HEK293T (cell line): Measurements from ENCODE around the gene APEX1.

ENCODE experiments used
- ARNT ChIP-seq: fragments of 450-650 bp; IDR thresholded peaks from 2 replicates; pipeline ENCODE4 v1.6.1; 2017; ENCODE audit warnings: mild to moderate bottlenecking
- ELF4 ChIP-seq: fragments of 450-650 bp; IDR thresholded peaks from 2 replicates; pipeline ENCODE4 v1.6.1; 2017; ENCODE audit warnings: antibody characterized with exemption
- FOXM1 ChIP-seq: fragments of 450-650 bp; IDR thresholded peaks from 2 replicates; pipeline ENCODE4 v1.6.1; 2017; ENCODE audit warnings: mild to moderate bottlenecking, borderline replicate concordance
- HDGF ChIP-seq: fragments of 450-650 bp; IDR thresholded peaks from 2 replicates; pipeline ENCODE4 v1.6.1; 2017; ENCODE audit warnings: antibody characterized with exemption, borderline replicate concordance
- PKNOX1 ChIP-seq: fragments of 450-650 bp; IDR thresholded peaks from 2 replicates; pipeline ENCODE4 v1.6.1; 2016
- ZNF384 ChIP-seq: fragments of 450-650 bp; IDR thresholded peaks from 2 replicates; pipeline ENCODE4 v1.6.1; 2016

- no peak for TF ChIP-seq HDGF
- no peak for TF ChIP-seq ELF4
- no peak for TF ChIP-seq ZNF384
- TF ChIP-seq PKNOX1 = no peak
- TF ChIP-seq ARNT = no peak
- TF ChIP-seq FOXM1 = no peak
Observed at GRCh38 chr14:20494935-20495766, 40.1 kb downstream of the APEX1 start.
